NB4 (cell line): ENCODE data around the gene CPZ.

Source experiments
- DNase-seq: peaks from one replicate; pipeline ENCODE4 v3.0.0; 2010; ENCODE audit warnings: low read depth
- H3K4me3 ChIP-seq: one replicate; pipeline ENCODE4 v1.5.1; 2011; ENCODE audit warnings: mild to moderate bottlenecking, low read depth, low read length, moderate library complexity
- CTCF ChIP-seq: IDR thresholded peaks from one replicate; pipeline ENCODE4 v1.5.1; 2012; ENCODE audit warnings: low read depth, low read length
- MAX ChIP-seq: IDR thresholded peaks from 2 replicates; pipeline ENCODE4 v1.6.1; 2011; ENCODE audit warnings: low read depth, low read length
- MYC ChIP-seq: IDR thresholded peaks from 2 replicates; pipeline ENCODE4 v1.6.1; 2011; ENCODE audit warnings: low read depth, low read length
- POLR2A ChIP-seq: IDR thresholded peaks from 2 replicates; pipeline ENCODE4 v1.6.1; 2011; ENCODE audit warnings: mild to moderate bottlenecking; ENCODE audit not compliant: insufficient read length; ENCODE audit errors: extremely low read depth

CPZ gene

GRCh38 chr4:8637456-8637984 is 45.0 kb downstream of the CPZ start:
- no peak for TF ChIP-seq MAX
- TF ChIP-seq POLR2A: no peak
- TF ChIP-seq CTCF: no peak
- H3K4me3 ChIP-seq: no peak overlapping the region
- DNase-seq: no peak

- DNase-seq: no peak
- TF ChIP-seq POLR2A (no peak), MAX (no peak), MYC (no peak), CTCF (no peak)
- no peak overlapping the region for H3K4me3 ChIP-seq
Measured at GRCh38 chr4:8639021-8639420, 46.5 kb downstream of the CPZ start.

- H3K4me3 ChIP-seq: no peak overlapping the region
- DNase-seq: no peak
- TF ChIP-seq MAX (no peak), POLR2A (no peak), CTCF (no peak), MYC (no peak)
Measured at GRCh38 chr4:8639777-8640720, 47.5 kb downstream of the CPZ start.

GRCh38 chr4:8640816-8641215 is 48.3 kb downstream of the CPZ start:
- H3K4me3 ChIP-seq: no peak overlapping the region
- DNase-seq: no peak
- TF ChIP-seq MAX (no peak), MYC (no peak), CTCF (no peak), POLR2A (no peak)

- H3K4me3 ChIP-seq: no peak overlapping the region
- no peak for TF ChIP-seq MYC
- no peak for TF ChIP-seq CTCF
- no peak for TF ChIP-seq POLR2A
- no peak for TF ChIP-seq MAX
- DNase-seq: no peak
Measured at GRCh38 chr4:8641256-8641655, 48.7 kb downstream of the CPZ start.
